HG03442 (cell line): ENCODE measurements around the gene MYOZ1.
"Not testable (repeated sequence)": the region's sequence is repeated elsewhere in the genome, so short reads cannot be mapped to it uniquely, and the experiment has no call there.

Experiments
- ATAC-seq: cut with Tn5 transposase; IDR thresholded peaks from one replicate; pipeline ENCODE4 v1.9.1; 2021; ENCODE audit warnings: mild to moderate bottlenecking, moderate library complexity; ENCODE audit not compliant: unreplicated experiment

Gene MYOZ1

GRCh38 chr10:73641328-73642060, at the start of gene MYOZ1:
Gene MYOZ1 (minus strand): TSS chr10:73641474. CDS start chr10:73640017, 1,457 bp downstream.
- ATAC-seq, result no peak

GRCh38 chr10:73690755-73691154, 49.5 kb upstream of the MYOZ1 start:
- not testable (repeated sequence) for ATAC-seq

- ATAC-seq, result not testable (repeated sequence)
Observed at GRCh38 chr10:73689596-73689995, 48.3 kb upstream of the MYOZ1 start.

- not testable (repeated sequence) for ATAC-seq
Observed at GRCh38 chr10:73687641-73688040, 46.4 kb upstream of the MYOZ1 start.

- not testable (repeated sequence) for ATAC-seq
Observed at GRCh38 chr10:73674546-73674945, 33.3 kb upstream of the MYOZ1 start.

- ATAC-seq, result not testable (repeated sequence)
Observed at GRCh38 chr10:73668378-73668777, 27.1 kb upstream of the MYOZ1 start.

GRCh38 chr10:73666153-73666809, 25.0 kb upstream of the MYOZ1 start:
- ATAC-seq, result not testable (repeated sequence)

- ATAC-seq, result not testable (repeated sequence)
Observed at GRCh38 chr10:73665581-73665980, 24.3 kb upstream of the MYOZ1 start.

GRCh38 chr10:73664156-73665040, 23.1 kb upstream of the MYOZ1 start:
- not testable (repeated sequence) for ATAC-seq

- ATAC-seq, result not testable (repeated sequence)
Observed at GRCh38 chr10:73663621-73664020, 22.3 kb upstream of the MYOZ1 start.

- ATAC-seq, result not testable (repeated sequence)
Observed at GRCh38 chr10:73662705-73663104, 21.4 kb upstream of the MYOZ1 start.

GRCh38 chr10:73655990-73656298, 14.7 kb upstream of the MYOZ1 start, which contains the start of gene SYNPO2L:
Gene SYNPO2L (minus strand): TSS chr10:73656029. CDS start chr10:73655922, 107 bp downstream.
- ATAC-seq, result no peak

GRCh38 chr10:73655257-73655989, 14.1 kb upstream of the MYOZ1 start:
- no peak for ATAC-seq

- no peak for ATAC-seq
Observed at GRCh38 chr10:73653701-73654100, 12.4 kb upstream of the MYOZ1 start.

- no peak for ATAC-seq
Observed at GRCh38 chr10:73653195-73653594, 11.9 kb upstream of the MYOZ1 start.

- ATAC-seq, result peak; percentile 48
Observed at GRCh38 chr10:73650537-73651331, 9.5 kb upstream of the MYOZ1 start.

GRCh38 chr10:73649876-73650536, 8.7 kb upstream of the MYOZ1 start:
- ATAC-seq, result peak; percentile 6

- ATAC-seq, result no peak
Observed at GRCh38 chr10:73648975-73649829, 7.9 kb upstream of the MYOZ1 start.
